NAMALWA (cell line): ENCODE data around the gene SHCBP1L.
A peak's percentile ranks its signal among the peaks of the same experiment; 100 is the strongest.
"Not testable (repeated sequence)": the region's sequence is repeated elsewhere in the genome, so short reads cannot be mapped to it uniquely, and the experiment has no call there.

Experiments used
- DNase-seq: peaks from one replicate; pipeline ENCODE4 v3.0.0-alpha.2; 2015; ENCODE audit warnings: low spot score

Gene SHCBP1L

DNA sequence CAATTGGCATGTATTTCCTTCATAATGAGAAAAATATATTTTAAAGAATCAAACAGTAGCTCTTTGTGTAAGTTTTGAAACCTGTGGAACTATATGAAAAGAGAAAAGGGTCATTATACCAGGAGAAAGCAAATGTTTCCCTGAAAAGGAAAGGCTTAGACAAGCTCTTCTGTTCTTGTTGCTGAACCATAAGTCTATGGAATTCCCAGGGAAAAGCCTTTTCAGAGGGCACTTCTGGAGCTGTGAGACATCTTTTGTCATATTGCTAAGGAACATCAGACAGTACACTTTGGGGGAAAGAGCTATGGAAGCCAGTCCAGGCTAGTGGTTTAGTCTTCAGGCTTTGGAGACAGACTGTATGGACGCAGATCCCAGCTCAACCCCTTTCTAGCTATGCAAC is 12.1 kb upstream of the SHCBP1L start:
- DNase-seq = no peak

DNA sequence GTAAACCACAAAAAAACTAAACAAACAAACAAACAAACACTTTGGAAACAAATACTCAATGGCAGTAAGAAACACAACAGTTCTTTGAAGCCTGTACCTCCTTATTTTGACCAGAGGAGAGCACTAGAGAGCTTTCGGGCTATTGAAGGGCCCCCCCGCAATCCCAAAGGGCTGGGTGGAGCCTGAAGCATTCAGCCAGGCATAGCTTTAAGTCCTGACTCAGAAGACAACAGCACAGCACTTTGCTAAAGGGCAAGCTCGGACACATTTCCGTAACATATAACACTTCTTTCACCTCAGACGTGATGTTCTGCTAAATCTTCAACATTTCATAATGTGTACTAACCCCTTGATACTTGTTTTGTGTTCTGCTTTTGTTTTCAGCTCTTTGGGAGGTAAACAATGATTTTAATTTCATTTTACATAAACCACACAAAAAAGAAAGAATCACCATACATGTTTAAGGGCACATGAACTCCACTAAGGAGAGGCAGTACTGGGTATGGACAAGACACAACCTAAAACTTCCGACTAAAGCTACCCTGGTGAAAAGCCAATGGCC is 9.7 kb upstream of the SHCBP1L start:
- DNase-seq = peak; percentile 93

DNA sequence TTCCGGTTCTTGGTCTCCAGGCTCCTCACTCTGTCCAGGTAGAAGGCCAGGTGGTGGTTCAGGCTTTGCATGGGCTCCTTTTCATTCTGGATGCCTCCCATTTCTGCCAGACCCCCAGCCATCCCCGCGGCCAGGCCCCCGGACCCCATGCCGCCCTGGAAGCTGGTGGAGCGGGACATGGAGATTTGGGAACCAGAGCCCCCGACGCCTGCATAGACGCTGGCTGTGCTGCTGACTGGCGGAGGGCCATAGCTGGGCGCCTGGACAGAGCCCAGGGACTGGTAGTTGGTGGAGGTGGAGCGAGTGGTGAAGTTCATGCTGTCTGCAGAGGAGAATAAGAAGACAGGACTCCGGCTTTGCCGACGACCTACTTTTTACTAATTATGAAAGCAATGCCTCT is 7.1 kb upstream of the SHCBP1L start:
- no peak for DNase-seq

DNA sequence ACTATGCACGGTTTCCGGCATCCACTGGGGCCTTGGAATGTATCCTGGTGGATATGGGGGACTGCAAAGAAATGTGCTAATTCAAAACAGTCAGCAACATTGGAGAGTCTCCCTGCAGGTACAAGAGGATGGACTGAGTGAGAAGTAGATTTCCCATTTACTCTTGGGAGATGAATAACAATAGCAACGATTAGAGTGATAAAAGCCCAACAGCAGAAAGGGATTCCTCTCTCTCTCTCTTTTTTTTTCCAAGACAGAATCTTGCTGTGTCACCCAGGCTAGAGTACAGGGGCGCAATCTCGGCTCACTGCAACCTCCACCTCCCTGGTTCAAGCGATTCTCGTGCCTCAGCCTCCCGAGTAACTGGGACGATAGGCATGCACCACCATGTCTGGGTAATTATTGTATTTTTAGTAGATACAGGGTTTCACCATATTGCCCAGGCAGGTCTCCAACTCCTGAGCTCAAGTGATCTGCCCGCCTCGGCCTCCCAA is 5.0 kb upstream of the SHCBP1L start:
- DNase-seq = no peak

DNA sequence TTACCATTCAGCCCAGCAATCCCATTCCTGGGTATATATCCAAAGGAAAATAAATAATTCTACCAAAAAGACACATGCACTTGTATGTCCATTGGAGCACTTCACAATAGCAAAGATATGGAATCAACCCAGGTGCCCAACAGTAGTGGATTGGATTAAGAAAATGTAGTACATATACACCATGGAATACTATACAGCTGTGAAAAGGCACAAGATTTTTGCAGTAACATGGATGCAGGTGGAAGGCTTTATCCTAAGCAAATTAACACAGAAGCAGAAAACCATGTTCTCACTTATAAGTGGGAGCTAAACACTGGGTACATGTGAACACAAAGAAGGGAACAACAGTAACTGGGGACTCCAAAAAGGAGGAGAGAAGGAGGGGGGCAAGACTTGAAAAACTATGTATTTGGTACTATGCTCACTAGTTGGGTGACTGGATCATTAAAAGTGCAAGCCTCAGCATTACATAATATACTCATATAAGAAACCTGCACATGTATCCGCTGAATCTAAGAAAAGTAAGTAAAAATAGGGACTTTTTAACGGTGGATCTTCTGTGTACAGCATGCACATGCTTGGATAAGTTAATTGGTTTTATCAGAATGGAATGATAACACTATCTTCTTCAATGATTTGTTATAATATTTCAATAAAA is 3.9 kb upstream of the SHCBP1L start:
- DNase-seq = no peak

DNA sequence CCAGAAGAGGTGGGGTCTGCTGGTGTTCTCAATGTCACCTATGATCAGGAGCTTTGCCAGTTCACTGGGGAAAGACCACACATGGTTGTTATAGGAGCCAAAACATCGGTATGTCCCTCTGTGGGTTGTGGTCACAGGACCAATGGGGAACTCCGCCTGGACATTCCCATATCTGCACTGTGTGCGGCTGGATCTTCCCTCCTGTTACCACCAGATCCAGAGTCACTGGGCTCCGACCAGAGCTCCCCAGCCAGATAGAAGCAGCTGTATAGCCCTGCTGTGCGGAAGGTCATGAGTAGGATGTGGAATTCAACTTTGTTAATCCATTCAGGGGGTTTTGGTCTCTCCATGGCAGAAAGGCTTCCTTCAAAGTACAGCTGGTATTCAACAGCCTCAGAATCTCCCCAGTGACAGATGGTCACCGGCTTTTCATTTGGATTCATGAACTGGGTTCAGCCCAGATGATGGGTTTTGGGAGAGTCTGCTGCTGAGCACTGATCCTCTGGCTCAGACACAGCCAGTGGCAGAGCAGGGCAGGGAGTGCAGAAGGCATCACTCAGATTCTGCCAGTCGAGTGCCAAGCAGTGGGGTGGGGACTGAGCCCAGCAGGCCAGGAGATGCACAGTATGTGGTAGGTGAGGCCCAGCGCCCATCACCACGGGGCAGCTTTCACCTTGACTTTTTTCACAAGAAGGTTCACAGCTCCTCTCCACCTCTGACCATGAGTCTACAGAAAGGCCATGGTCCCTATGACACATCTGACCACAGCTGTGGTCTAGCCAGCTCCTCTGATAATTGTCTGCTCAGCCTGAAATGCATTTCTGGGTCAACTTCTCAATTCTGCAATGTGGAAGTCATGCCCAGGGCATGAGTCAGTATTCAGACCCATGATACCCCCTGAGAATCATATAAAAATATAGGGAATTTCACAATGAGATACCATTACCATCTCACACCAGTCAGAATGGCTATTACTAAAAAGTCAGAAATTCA is 2.9 kb upstream of the SHCBP1L start:
- no peak for DNase-seq

DNA sequence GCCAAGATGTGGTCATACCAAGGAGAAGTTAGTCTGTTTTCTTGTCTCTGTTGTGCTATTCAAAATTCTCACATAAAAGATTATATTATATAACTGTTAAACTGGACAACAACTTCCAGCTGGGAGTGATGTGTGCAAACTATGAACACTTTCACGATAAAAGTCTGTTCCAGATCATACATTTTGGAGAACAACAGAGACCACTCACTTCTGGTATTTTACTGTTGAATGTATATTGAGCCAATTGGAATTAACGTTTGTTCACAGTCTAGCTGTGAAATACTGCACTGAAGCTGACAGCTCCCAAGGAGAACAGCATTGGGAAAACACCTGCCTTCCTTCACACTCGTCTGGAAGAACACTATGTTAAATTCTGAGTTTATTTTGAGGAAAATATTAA is 860 bp upstream of the SHCBP1L start:
- no peak for DNase-seq

DNA sequence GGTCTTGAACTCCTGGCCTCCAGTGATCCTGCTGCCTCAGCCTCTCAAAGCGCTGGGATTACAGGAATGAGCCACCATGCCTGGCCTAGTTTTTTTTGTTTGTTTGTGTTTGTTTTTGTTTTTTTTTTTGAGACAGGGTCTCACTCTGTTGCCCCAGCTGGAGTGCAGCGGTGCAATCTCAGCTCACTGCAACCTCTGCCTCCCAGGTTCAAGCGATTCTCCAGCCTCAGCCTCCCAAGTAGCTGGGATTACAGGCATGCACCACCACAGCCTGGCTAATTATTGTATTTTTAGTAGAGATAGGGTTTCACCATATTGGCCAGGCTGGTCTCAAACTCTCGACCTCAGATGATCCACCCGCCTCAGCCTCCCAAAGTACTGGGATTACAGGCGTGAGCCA is 9.6 kb downstream of the SHCBP1L start:
- DNase-seq = not testable (repeated sequence)

DNA sequence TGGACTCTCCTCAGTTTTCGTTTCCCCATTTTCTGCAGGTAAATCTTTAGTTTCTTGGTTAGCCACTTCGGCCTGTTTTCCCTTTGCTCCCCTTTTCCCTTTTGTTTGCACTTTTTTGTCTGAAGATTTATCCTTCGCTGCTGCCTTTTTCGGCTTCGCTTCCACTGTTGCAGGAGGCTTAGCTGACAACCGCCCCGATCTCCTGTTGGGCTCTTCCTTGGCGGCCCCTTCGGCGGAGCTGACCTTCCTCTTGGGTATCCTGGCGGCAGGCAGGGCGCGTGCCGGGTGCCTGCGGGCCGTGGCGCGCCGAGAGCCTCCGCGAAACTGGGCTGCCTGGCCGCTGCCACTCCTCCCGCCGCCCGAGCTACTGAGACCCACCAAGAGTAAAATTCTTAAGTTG is 10.8 kb downstream of the SHCBP1L start:
- not testable (repeated sequence) for DNase-seq

DNA sequence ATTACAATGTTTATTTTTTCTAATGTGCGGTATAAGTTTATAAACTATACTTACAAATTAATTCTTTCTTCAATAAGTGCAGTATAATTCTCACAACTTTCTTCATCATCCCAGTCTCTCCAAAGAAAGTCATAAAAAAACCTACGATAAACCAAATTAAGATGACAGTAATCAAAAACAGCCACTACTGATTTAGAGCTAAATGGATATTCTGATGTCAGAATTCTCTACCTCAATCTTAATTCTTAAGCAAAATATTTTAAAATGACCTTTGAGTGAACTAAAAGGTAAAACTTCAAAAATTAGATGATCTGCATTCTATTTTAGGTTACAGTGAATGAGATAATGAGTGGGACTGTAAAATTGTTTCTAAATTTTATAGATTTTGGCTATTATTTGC is 13.6 kb downstream of the SHCBP1L start:
- no peak for DNase-seq

DNA sequence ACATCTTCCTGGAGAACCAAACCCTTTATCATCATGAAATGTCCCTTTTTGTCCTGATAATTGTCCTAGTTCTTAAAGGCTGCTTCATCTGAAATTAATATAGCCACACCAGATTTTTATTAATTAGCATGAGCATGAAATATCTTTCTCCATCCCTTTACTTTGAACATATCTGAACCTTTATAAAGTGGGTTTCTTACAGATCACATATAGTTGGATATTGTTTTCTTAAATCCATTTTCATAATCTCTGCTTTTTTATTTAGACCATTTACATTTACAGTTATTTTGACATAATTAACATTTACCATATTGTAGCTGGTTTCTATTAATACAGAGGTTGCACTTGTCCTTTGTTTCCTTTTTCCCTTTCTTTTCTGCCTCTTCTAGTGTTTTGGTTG is 17.2 kb downstream of the SHCBP1L start:
- no peak for DNase-seq

DNA sequence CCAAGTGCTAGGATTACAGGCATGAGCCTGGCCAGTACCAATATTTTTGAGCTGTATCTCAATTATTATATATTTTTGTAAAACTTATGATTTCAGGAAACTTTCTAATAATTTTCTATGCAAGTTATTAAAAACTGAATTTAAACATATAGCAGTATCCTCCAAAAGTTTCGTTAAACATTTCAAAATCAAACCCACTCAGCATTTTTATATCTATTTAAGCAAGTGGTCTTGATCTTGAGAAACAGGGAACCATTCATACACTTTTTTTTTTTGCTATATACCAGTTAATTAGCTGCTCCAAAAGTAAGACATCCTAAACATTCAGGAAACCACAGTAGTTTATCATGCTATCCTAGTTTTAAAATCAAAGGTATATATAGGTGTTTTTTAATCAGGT is 22.0 kb downstream of the SHCBP1L start:
- no peak for DNase-seq

DNA sequence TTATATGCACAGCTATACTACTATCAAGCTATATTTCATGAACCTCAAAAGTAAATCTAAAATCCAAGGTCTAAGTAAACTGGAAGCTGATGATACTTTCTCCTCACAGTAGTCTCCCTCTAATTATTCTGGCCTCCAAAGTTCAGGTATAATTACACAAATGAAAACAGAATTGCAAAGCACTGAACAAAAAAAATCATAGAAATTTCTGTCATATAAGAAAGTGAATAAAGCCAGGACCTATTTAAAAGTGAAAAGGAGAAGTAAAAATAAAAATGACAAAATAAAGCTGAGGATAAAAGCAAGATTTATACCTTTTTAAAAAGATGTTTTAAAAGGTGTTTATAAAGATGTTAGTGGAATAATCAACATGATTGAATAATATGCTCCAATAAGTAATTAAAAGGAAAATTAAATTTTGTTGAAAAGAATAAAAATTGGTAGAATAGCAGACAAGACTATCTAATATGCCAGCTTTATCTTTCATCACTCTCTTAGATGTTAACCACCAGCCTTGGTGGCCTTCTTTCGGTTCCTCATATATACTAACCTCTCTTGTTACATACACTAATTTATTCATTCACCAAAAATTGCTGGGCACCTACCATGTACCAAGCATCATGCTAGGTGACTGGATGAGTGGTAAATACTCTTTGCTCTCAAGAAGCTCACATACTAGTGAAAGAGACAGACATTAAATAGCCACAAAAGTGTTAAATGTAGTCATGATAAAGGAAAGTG is 25.1 kb downstream of the SHCBP1L start:
- DNase-seq = peak; percentile 87

DNA sequence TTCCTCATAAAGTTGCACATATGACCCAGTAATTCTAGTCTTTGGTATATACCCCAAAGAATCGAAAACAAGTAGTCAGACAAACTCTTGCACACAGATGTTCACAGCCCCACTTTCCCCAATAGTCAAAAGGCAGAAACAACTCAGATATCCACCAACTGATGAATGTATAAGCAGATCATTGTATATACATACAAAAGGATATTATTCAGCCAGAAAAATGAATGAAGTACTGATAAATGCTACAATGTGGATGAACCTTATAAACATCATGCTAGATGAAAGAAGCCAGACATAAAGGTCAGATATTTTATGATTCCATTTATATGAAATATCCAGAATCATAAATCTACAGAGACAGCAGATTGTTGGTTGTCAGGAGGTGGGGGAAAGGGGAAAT is 27.3 kb downstream of the SHCBP1L start:
- DNase-seq = no peak

DNA sequence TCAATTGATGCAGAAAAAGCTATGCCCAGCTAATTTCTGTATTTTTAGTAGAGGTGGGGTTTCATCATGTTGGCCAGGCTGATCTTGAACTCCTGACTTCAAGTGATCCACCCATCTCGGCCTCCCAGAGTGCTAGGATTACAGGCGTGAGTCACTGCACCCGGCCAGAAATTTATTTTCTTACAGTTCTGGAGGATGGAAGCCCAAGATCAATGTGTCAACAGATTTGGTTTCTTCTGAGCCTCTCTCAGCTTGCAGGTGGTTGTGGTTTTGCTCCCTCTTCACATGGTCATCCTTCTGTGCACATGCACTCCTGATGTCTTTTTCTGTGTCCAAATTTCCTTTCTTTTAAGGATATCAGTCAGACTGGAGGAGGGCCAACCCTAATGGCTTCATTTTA is 35.6 kb downstream of the SHCBP1L start:
- peak; percentile 79 for DNase-seq

DNA sequence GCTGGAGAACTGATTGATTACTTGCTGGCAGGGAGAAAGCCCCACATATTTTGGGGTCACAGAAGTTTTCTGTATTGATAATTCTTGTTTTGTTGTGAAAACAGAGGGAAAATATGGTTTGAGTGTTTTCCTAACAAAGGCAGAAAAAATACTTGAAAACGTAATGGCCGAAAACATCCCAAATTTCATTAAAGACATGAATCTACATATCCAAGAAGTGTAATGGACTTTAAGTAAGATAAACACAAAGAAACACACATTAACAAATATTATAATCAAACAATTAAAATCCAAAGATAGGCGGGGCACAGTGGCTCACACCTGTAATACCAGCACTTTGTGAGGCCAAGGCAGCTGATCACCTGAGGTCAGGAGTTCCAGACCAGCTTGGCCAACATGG is 39.6 kb downstream of the SHCBP1L start:
- no peak for DNase-seq

DNA sequence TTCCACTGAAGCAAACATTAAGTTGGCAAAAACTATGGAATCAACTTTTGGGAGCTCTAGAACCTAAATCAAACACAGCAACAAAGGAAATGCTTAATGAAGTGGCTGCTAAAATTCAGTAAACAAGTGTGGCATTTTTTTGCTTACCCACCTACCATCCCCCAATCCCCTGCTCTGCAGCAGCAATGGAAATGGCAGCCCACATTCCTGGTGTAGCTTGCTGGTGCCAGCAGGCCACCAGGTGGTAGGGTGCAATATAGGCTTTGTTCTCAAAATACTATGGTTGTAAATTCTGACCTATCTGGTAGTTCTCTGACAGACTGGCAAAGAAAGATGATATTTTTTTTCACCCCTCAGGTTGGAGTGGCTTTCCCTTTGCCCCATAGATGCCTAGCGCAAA is 42.8 kb downstream of the SHCBP1L start:
- DNase-seq = no peak

DNA sequence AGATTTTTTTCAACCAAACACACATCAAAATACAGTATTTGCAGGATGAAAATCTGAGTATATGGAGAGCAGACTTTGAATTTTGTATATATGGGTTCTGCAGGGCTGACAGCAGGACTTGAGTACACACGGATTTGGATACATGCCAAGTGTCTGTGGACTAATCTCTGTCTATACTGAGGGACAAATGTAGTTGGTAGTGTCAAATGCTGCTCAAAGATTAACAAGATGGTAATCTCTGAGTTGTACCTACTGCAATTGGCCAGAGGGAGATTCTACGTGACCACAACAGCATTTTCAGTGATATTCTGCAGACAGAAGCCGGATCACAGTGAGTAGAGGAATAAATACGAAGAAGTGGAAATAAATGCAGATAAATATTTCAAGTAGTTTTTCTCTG is 43.4 kb downstream of the SHCBP1L start:
- no peak for DNase-seq

DNA sequence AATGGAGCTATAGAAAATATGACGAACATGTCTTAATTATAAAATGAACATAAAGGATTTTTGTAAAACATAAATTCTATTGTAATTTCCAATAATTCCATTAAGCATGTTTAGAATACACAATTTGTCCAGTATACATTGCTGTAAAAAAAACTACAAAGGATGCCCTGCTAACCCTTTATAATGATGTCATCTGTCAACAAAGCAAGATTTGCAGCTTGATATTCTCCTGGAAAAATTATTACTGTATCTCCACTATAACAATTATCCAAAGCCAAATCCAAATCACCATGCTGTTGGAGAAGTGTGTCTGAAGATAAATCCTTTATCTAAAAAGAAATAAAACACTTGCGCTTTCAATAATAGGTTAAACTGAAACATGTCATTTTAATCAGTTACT is 47.6 kb downstream of the SHCBP1L start:
- DNase-seq = no peak

DNA sequence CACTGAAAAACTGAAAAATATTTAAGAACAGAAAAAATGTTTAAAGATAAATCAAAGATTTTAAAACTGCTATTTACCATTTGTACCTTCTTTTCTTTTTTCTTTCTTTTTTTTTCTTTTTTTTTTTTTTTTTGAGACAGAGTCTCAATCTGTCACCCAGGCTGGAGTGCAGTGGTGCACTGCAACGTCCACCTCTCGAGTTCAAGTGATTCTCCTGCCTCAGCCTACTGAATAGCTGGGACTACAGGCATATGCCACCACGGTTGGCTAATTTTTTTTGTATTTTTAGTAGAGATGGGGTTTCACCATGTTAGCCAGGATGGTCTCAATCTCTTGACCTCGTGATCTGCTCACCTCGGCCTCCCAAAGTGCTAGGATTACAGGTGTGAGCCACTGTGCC is 51.0 kb downstream of the SHCBP1L start:
- DNase-seq = not testable (repeated sequence)

DNA sequence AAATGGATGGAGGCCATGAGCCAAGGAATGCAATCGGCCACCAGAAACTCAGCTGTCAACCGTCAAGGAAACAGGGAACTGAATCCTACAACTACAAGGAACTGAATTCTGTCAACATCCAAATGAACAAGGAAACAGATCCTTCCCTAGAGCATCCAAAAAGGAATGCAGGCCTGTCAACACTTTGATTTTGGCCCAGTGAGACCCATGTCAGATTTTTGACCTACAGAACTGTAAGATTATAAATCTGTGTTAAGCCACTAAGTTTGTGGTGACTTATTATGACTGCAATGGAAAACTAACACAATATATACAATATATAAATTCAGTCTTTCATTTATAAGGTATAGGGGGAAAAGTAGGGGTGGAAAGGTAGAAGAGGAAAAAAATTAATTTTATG is 55.3 kb downstream of the SHCBP1L start:
- DNase-seq = no peak

DNA sequence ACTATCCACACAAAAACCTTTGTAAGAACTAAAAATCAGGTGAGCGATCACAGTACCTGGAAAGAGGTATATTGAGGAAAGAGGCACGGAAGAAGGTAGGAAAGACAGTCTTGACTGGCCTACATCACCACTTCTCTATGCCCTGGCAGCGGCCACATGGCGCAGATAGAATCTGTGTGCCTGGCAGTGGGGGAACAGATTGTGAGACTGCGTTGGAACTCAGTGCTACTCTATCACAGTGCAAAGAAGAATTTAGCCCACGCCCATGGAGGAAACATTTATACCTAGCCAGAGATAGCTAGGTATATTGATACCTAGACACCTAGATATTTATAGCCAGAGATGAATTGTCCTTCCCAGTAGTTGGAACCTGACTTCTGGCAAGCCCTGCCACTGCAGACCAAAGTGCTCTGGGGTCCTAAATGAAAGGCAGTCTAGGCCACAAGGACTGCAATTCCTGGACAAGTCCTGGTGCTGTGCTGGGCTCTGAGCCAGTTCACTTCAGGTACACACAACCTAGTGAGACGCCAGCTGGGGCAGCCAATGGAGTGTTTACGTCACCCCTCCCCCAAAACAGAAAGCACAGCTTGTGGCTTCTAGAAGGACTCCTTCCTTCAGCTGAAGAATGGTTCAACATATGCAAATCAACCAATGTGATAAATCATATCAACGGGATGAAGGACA is 61.9 kb downstream of the SHCBP1L start:
- DNase-seq = no peak
